AG09309 (cell line): ENCODE measurements around the gene SLC14A1.
A peak's percentile ranks its signal among the peaks of the same experiment; 100 is the strongest.

Experiments used
- DNase-seq: peaks from one replicate; pipeline ENCODE4 v3.0.0-alpha.2; 2010; ENCODE audit warnings: low read depth
- H3K4me3 ChIP-seq: 2 replicates; pipeline ENCODE4 v1.5.1; 2011; ENCODE audit warnings: mild to moderate bottlenecking, low read depth, low read length, moderate library complexity; ENCODE audit not compliant: control insufficient read depth
- CTCF ChIP-seq: IDR thresholded peaks from 2 replicates; pipeline ENCODE4 v1.5.1; 2011; ENCODE audit warnings: mild to moderate bottlenecking, low read depth, low read length, inconsistent platforms; ENCODE audit not compliant: insufficient read depth, control insufficient read depth; ENCODE audit errors: missing control alignments

Gene SLC14A1

GRCh38 chr18:45775241-45775676, 51.3 kb downstream of the SLC14A1 start:
- H3K4me3 ChIP-seq: peak overlapping the region; percentile 47
- TF ChIP-seq CTCF: no peak
- no peak for DNase-seq

- TF ChIP-seq CTCF: no peak
- no peak for DNase-seq
- peak overlapping the region; percentile 47 for H3K4me3 ChIP-seq
Observed at GRCh38 chr18:45775743-45776142, 51.8 kb downstream of the SLC14A1 start.

GRCh38 chr18:45777393-45777792, 53.4 kb downstream of the SLC14A1 start:
- H3K4me3 ChIP-seq: no peak overlapping the region
- TF ChIP-seq CTCF: no peak
- DNase-seq: peak; percentile 86

- no peak for TF ChIP-seq CTCF
- no peak for DNase-seq
- H3K4me3 ChIP-seq: no peak overlapping the region
Observed at GRCh38 chr18:45780568-45780967, 56.6 kb downstream of the SLC14A1 start.

- no peak for DNase-seq
- no peak overlapping the region for H3K4me3 ChIP-seq
- TF ChIP-seq CTCF: no peak
Observed at GRCh38 chr18:45782662-45783061, 58.7 kb downstream of the SLC14A1 start.

GRCh38 chr18:45783097-45784075, 59.4 kb downstream of the SLC14A1 start:
- no peak overlapping the region for H3K4me3 ChIP-seq
- DNase-seq: peak; percentile 51
- TF ChIP-seq CTCF: no peak
